ENCODE measurements around the gene ASTL.
"Not testable (repeated sequence)": the region's sequence is repeated elsewhere in the genome, so short reads cannot be mapped to it uniquely, and the experiment has no call there.

The ASTL gene

GRCh38 chr2:96145036-96145847 lies 6.9 kb upstream of the ASTL start, which contains the start of gene DUSP2:
Gene DUSP2, minus strand, starts transcription at chr2:96145440. Its CDS starts 86 bp downstream, at chr2:96145354.
- DNase-seq = peak; percentile 66

- no peak for DNase-seq
These were observed 6.3 kb upstream of the ASTL start for GRCh38 chr2:96144481-96145035.

GRCh38 chr2:96143848-96144480 lies 5.7 kb upstream of the ASTL start:
- peak; percentile 45 for DNase-seq

GRCh38 chr2:96143231-96143847 lies 5.0 kb upstream of the ASTL start:
- DNase-seq = no peak

GRCh38 chr2:96142217-96143113 lies 4.2 kb upstream of the ASTL start:
- no peak for DNase-seq

GRCh38 chr2:96141624-96141967 lies 3.3 kb upstream of the ASTL start:
- DNase-seq = not testable (repeated sequence)

GRCh38 chr2:96140941-96141623 lies 2.8 kb upstream of the ASTL start:
- DNase-seq = no peak

- no peak for DNase-seq
These were observed 968 bp upstream of the ASTL start for GRCh38 chr2:96139181-96139758.

- no peak for DNase-seq
These were observed 752 bp downstream of the ASTL start for GRCh38 chr2:96137321-96138178.

GRCh38 chr2:96136129-96136720 lies 2.1 kb downstream of the ASTL start:
- no peak for DNase-seq

- DNase-seq = no peak
These were observed 2.7 kb downstream of the ASTL start for GRCh38 chr2:96135621-96136020.

- no peak for DNase-seq
These were observed 3.1 kb downstream of the ASTL start for GRCh38 chr2:96135171-96135570.

GRCh38 chr2:96134421-96134820 lies 3.9 kb downstream of the ASTL start:
- DNase-seq = no peak

GRCh38 chr2:96131813-96132745 lies 6.2 kb downstream of the ASTL start:
- DNase-seq = no peak

- DNase-seq = no peak
These were observed 7.0 kb downstream of the ASTL start for GRCh38 chr2:96131152-96131812.

- DNase-seq = no peak
These were observed 7.8 kb downstream of the ASTL start for GRCh38 chr2:96130483-96130882.

GRCh38 chr2:96129528-96130120 lies 8.7 kb downstream of the ASTL start:
- no peak for DNase-seq

GRCh38 chr2:96128456-96128855 lies 9.8 kb downstream of the ASTL start:
- no peak for DNase-seq

Measured in DMS 273 treated with DMSO at 0.1 percent for 48 hours (cell line).